GM10266 (cell line): ENCODE measurements around the gene LRFN4.

Source experiments
- DNase-seq: peaks from one replicate; pipeline ENCODE4 v3.0.0; 2012; ENCODE audit errors: extremely low spot score
- TF ChIP-seq, protein P1 (sequence below): IDR thresholded peaks from 2 replicates; pipeline ENCODE4 v1.5.1; 2012; ENCODE audit warnings: mild to moderate bottlenecking, low read depth; ENCODE audit not compliant: control insufficient read depth, insufficient read depth; ENCODE audit errors: missing control alignments

LRFN4 gene

DNA sequence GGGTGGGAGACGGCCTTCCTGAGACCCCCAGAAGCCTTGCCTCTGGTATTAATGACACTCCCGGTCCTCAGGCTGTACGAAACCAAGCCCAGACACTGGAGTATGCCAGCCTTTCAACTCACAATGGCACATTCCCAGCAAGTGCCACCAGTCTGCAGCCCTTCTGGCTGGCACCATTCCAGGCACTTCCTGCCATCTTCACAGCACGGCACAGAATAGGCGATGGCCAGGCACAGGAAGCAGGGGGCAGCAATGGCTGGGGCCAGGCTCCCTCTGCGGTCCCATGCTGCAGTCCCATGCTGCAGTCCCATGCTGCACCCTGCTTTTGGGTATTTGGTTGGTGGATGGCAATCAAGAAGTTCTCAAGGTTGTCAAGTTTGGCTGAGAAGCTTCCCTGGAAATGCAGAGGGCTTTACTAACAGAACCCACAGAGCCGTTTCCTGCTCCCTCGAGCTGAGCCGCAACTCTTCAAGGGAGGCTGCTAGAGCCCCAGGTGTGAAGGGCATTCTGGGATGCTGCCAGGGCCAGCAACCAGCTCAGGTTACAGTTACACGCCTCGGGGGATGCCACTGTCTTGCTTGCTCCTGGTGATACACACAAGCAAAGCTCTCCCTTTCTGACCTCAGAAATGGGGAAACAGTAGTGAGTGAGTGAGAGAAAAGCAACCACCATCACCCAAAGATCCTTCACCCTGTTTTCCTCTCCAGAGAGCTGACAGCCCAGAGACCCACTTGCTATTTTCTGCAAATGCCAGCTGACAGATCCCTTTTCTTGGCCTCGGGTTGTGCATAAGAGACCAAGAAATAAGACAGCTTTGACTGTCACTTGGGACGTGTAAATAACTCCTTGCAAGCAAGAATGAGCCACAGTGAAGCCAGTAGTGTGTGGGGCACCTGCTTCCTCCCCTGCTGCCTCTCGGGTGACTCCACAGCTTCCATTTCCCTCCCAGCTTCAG is 23.9 kb downstream of the LRFN4 start:
- DNase-seq: no peak
- TF ChIP-seq, protein P1, sequence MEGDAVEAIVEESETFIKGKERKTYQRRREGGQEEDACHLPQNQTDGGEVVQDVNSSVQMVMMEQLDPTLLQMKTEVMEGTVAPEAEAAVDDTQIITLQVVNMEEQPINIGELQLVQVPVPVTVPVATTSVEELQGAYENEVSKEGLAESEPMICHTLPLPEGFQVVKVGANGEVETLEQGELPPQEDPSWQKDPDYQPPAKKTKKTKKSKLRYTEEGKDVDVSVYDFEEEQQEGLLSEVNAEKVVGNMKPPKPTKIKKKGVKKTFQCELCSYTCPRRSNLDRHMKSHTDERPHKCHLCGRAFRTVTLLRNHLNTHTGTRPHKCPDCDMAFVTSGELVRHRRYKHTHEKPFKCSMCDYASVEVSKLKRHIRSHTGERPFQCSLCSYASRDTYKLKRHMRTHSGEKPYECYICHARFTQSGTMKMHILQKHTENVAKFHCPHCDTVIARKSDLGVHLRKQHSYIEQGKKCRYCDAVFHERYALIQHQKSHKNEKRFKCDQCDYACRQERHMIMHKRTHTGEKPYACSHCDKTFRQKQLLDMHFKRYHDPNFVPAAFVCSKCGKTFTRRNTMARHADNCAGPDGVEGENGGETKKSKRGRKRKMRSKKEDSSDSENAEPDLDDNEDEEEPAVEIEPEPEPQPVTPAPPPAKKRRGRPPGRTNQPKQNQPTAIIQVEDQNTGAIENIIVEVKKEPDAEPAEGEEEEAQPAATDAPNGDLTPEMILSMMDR: no peak

DNA sequence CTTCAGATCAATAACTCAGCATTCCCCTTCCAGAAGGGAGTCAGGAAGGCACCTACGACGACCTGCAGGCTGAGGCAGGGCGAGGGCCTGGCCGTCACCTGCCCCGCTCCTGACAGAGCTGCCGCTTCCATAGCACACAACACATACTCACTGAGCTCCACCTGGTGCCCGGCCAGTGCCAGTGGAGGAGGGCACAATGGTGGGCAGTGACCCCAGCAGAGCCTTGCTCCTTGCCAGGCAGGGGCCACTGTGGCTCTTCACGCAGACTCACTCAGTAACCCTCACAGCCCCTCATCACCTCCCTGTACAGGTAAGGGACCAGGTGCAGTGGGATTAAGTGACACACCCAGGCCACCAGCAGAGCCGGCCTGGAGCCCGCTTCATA is 24.6 kb downstream of the LRFN4 start:
- DNase-seq: no peak

DNA sequence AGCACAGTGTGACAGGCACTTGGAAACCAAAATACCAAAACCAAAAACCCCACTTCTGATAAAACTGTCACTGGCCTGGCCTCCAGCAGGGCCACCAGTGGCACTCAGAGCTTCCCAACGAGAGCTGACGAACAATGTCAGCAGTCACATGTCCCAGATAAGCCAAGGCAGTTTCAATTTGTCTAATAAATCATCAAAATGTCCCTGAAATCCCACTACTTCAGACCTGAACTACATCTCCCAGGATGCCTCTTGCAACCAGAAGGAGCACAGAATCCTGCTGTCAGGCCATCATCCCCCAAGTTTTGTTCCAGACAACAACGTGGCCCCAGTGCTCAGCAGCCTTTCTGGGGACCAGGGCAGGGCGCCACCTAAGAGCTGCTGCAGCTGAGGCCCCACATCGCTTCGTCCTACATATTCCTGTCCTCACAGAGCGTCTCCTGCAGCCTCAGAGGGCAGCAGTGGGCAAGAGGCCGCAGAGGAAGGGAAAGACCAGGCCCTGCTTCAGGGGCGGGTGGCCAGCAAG is 25.1 kb downstream of the LRFN4 start:
- TF ChIP-seq, protein P1: no peak
- no peak for DNase-seq

More for the DNA sequence above, 24.6 kb downstream of the LRFN4 start:
- TF ChIP-seq, protein P1: no peak

DNA sequence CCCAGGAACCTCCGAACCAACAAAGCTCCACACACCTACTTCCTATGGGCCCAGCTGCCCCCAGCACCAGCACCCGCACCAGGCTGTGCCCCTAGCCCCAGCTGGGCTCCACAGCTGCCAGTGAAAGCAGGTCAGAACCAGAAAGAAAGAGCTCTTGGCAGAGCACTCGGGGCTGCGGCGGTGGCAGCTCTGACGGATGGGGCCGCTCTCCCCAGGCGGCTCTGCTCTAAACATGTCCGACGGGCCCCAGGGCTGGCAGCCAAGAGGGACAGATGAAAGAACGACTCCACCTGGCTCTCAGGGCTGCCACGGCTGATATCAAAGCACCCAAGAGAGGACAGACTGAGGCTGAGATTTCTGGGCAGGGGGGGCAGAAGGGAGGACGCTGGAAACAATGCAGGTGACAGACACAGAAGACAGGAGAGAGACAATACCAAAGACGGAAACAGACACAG is 25.7 kb downstream of the LRFN4 start:
- DNase-seq: no peak
- TF ChIP-seq, protein P1: no peak

DNA sequence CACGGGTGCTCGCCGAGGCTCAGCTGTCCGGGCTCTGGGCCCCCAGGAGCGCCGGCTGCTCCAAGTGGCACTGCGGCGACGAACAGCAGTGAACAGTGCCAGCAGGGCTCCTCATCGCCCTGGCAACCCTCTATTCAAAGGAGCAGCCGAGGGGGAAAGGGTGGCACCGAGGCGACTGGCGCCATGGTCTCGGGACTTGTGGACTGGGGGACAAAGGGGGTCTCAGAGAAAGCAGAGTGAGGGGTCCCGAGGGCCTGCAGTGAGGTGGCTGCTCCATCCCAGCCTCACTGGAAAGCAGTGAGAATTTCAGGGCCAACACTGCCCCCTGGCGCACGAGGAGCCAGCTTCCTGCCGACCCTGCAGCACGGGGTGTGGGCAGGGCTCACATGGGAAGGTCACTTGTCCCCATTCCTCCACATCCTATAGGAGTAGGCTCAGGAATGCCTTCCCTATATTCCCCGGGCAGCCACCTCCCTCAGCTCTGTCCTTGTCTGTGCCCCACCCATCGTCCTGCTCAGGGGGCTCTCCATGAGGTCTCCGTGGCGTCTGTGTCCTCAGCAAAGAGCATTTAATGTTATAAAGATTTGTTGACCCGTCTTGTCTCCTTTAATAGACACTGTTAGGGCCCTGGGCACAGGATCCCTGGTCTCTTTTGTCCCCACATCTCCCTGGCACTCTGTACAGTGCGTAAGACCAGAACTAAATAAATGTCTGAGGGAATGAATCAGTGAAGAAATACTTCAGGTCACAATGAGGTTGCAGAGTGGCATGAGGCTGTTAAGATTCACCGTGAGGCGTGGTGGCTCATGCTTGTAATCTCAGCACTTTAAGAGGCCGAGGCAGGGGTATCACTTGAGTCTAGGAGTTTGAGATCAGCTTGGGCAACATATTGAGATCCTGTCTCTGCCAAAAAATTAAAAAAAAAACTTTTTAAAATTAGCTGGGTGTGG is 26.4 kb downstream of the LRFN4 start:
- DNase-seq: peak; percentile 61
- TF ChIP-seq, protein P1: peak; percentile 81

DNA sequence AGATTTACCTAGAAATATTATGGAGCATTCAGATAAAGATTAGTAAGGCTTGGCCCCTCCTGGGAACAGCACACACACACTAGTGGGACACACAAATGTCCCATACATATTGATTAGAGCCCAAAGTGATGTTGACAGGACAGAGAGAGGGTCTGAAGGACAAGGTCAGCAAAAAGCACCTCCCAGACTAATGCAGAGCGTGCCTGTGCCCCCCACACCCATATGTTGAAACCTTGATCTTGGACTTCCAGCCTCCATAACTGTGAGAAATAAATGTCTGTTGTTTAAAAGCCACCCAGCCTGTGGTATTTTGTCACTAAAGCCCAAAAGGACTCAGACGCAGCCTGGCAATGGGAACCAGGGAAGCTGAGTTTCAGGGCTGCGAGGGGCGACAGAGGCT is 27.6 kb downstream of the LRFN4 start:
- DNase-seq: no peak
- TF ChIP-seq, protein P1: no peak
